Measurements from ENCODE around the gene TUBA1C.
"Not testable (repeated sequence)": the region's sequence is repeated elsewhere in the genome, so short reads cannot be mapped to it uniquely, and the experiment has no call there.

TUBA1C gene

GRCh38 chr12:49264873-49265792, at the start of gene TUBA1C:
TSS of gene TUBA1C (plus strand) at chr12:49265082. CDS start at chr12:49265182, 100 bp downstream.
- peak; percentile 95 for DNase-seq (ENCODE audit: low read depth)

GRCh38 chr12:49219417-49220026, 45.4 kb upstream of the TUBA1C start:
- DNase-seq (ENCODE audit: low read depth) = no peak

- DNase-seq (ENCODE audit: low read depth) = no peak
These were observed 43.9 kb upstream of the TUBA1C start for GRCh38 chr12:49220972-49221371.

- DNase-seq (ENCODE audit: low read depth) = no peak
These were observed 41.8 kb upstream of the TUBA1C start for GRCh38 chr12:49223122-49223521.

- DNase-seq (ENCODE audit: low read depth) = no peak
These were observed 41.1 kb upstream of the TUBA1C start for GRCh38 chr12:49223590-49224369.

- DNase-seq (ENCODE audit: low read depth) = no peak
These were observed 39.2 kb upstream of the TUBA1C start for GRCh38 chr12:49225576-49226166.

- no peak for DNase-seq (ENCODE audit: low read depth)
These were observed 37.2 kb upstream of the TUBA1C start for GRCh38 chr12:49227713-49228112.

GRCh38 chr12:49228653-49229052, 36.2 kb upstream of the TUBA1C start:
- no peak for DNase-seq (ENCODE audit: low read depth)

- no peak for DNase-seq (ENCODE audit: low read depth)
These were observed 34.6 kb upstream of the TUBA1C start for GRCh38 chr12:49230176-49230804.

- DNase-seq (ENCODE audit: low read depth) = no peak
These were observed 34.1 kb upstream of the TUBA1C start for GRCh38 chr12:49230805-49231194.

- no peak for DNase-seq (ENCODE audit: low read depth)
These were observed 32.8 kb upstream of the TUBA1C start for GRCh38 chr12:49231878-49232655.

GRCh38 chr12:49232940-49233841, 31.7 kb upstream of the TUBA1C start:
- DNase-seq (ENCODE audit: low read depth) = no peak

- no peak for DNase-seq (ENCODE audit: low read depth)
These were observed 30.9 kb upstream of the TUBA1C start for GRCh38 chr12:49233842-49234526.

- no peak for DNase-seq (ENCODE audit: low read depth)
These were observed 28.5 kb upstream of the TUBA1C start for GRCh38 chr12:49236423-49236822.

- no peak for DNase-seq (ENCODE audit: low read depth)
These were observed 21.3 kb upstream of the TUBA1C start for GRCh38 chr12:49243631-49244030.

- DNase-seq (ENCODE audit: low read depth) = no peak
These were observed 20.7 kb upstream of the TUBA1C start for GRCh38 chr12:49244176-49244575.

GRCh38 chr12:49251357-49251756, 13.5 kb upstream of the TUBA1C start:
- DNase-seq (ENCODE audit: low read depth) = no peak

GRCh38 chr12:49253033-49253623, 11.8 kb upstream of the TUBA1C start:
- DNase-seq (ENCODE audit: low read depth) = no peak

- DNase-seq (ENCODE audit: low read depth) = not testable (repeated sequence)
These were observed 9.4 kb upstream of the TUBA1C start for GRCh38 chr12:49255456-49255855.

Data from activated T-cell treated with anti-CD3 and anti-CD28 coated beads for 48 hours (primary cell).